Esophagus squamous epithelium (tissue), 5 donors: ENCODE results near the gene PXYLP1. TPM values are rescaled to one million over a fixed set of nuclear protein-coding genes. Genes with fewer than 3 reads are reported as not detected.

Experiments used
- DNase-seq: peaks from one replicate; lab custom pipeline; 2025; lab: John Stamatoyannopoulos, UW
- H3K27ac ChIP-seq, 4 donors: fragments of 200-600 bp; sonication (generic); one replicate each; pipeline ENCODE4 v1.5.1; 2016 to 2019; ENCODE audit warnings: mild to moderate bottlenecking in 1 of 4
- H3K27me3 ChIP-seq, 4 donors: fragments of 200-600 bp; sonication (generic); 1 replicate in 3 of 4; 2 replicates in 1 of 4; pipeline versions ENCODE4 v1.5.1 to v1.6.0; 2017 to 2021; ENCODE audit warnings: antibody characterized with exemption in 1 of 4
- H3K36me3 ChIP-seq, 3 donors: fragments of 200-600 bp; sonication (generic); one replicate each; pipeline ENCODE4 v1.5.1; 2016 to 2019
- H3K4me1 ChIP-seq, 3 donors: fragments of 200-600 bp; sonication (generic); one replicate each; pipeline ENCODE4 v1.5.1; 2017 to 2019
- H3K4me3 ChIP-seq, 4 donors: fragments of 200-600 bp; sonication (generic); 1 replicate in 3 of 4; 2 replicates in 1 of 4; pipeline ENCODE4 v1.5.1; 2016 to 2019; ENCODE audit warnings: mild to moderate bottlenecking in 2 of 4, moderate library complexity in 1 of 4
- H3K9me3 ChIP-seq, 3 donors: fragments of 200-600 bp; sonication (generic); one replicate each; pipeline ENCODE4 v1.5.1; 2016 to 2019
- CTCF ChIP-seq, 6 experiments: fragments of 450-650 bp in 4 of 6; fragments of 200-600 bp in 2 of 6; sonication (generic) in 2 of 6; IDR thresholded peaks; one replicate each; pipeline ENCODE4 v1.5.1; 2016 to 2019; ENCODE audit warnings: antibody characterized with exemption in 6 of 6, mild to moderate bottlenecking in 4 of 6, moderate library complexity in 4 of 6
- POLR2A ChIP-seq, 4 donors: fragments of 450-650 bp; IDR thresholded peaks; one replicate each; pipeline ENCODE4 v1.6.1; 2017; ENCODE audit warnings: antibody characterized with exemption in 4 of 4, mild to moderate bottlenecking in 4 of 4, moderate library complexity in 3 of 4
- WGBS, 2 donors: methylation state at CpG; one replicate each; pipeline ENCODE4 v1.1.5; 2018; 5-methylcytosine and 5-hydroxymethylcytosine counted together
- intact Hi-C: fragments of 100-400 bp; cut with DNase I; formaldehyde crosslinking; loops from one replicate; pipeline ENCODE4 v1.15.0; 2022
- total RNA-seq, 4 donors: library from RNA; depleted of rRNA; stranded (reverse); fragments of >200 nt; gene quantifications; one replicate each; pipeline ENCODE4 v1.1.0, GENCODE V29; 2016
- donor health status: DM: yes; HTN: yes; CAD: no.

The PXYLP1 gene
- total RNA-seq, 4 donors from 2014 or later = 2.9 to 7.8 (median 4.1) TPM

- WGBS, 2 donors = 43 to 80% methylated on average over 1 of the region's 1 CpG
- intact Hi-C loops = no loop called here
- Histone ChIP-seq H3K4me3 (no peak overlapping the region), H3K9me3 (no peaks in the 10 kb centered on the region), H3K36me3 (no peaks in the 10 kb centered on the region), H3K27me3 (no peaks in the 10 kb centered on the region), H3K27ac (no peak overlapping the region), H3K4me1 (peaks cover 0 to 13% (median 0%) of the 10 kb centered on the region in 3 donors)
- DNase-seq = no peak
- TF ChIP-seq POLR2A (IDR thresholded peaks at IDR 0.05) (no peak), CTCF (IDR thresholded peaks at IDR 0.05) (no peak)
Observed at GRCh38 chr3:141275032-141275422, 43.4 kb downstream of the PXYLP1 start.

- TF ChIP-seq POLR2A (IDR thresholded peaks at IDR 0.05) = no peak
- no peak for TF ChIP-seq CTCF (IDR thresholded peaks at IDR 0.05)
- no peak overlapping the region for H3K4me3 ChIP-seq
- 20 to 35% methylated on average over 1 to 2 of the region's 2 CpGs for WGBS, 2 donors
- H3K36me3 ChIP-seq = no peaks in the 10 kb centered on the region
- no peaks in the 10 kb centered on the region for H3K9me3 ChIP-seq
- intact Hi-C loops = no loop called here
- no peak for DNase-seq
- peaks cover 0 to 13% (median 0%) of the 10 kb centered on the region in 3 donors for H3K4me1 ChIP-seq
- H3K27me3 ChIP-seq = no peaks in the 10 kb centered on the region
- H3K27ac ChIP-seq = no peak overlapping the region
Observed at GRCh38 chr3:141275511-141275910, 43.9 kb downstream of the PXYLP1 start.

GRCh38 chr3:141275973-141276372 lies 44.3 kb downstream of the PXYLP1 start:
- intact Hi-C loops = no loop called here
- no peaks in the 10 kb centered on the region for H3K27me3 ChIP-seq
- DNase-seq = no peak
- H3K4me1 ChIP-seq = peaks cover 0 to 13% (median 0%) of the 10 kb centered on the region in 3 donors
- no peak overlapping the region for H3K27ac ChIP-seq
- no peaks in the 10 kb centered on the region for H3K9me3 ChIP-seq
- TF ChIP-seq CTCF (IDR thresholded peaks at IDR 0.05) (no peak), POLR2A (IDR thresholded peaks at IDR 0.05) (no peak)
- H3K36me3 ChIP-seq = no peaks in the 10 kb centered on the region
- 57 to 69% methylated on average over 7 of the region's 7 CpGs for WGBS, 2 donors
- H3K4me3 ChIP-seq = no peak overlapping the region

- Histone ChIP-seq H3K4me3 (no peak overlapping the region), H3K27me3 (no peaks in the 10 kb centered on the region), H3K9me3 (no peaks in the 10 kb centered on the region), H3K36me3 (no peaks in the 10 kb centered on the region), H3K4me1 (peaks cover 0 to 13% (median 0%) of the 10 kb centered on the region in 3 donors), H3K27ac (no peak overlapping the region)
- intact Hi-C loops = no loop called here
- TF ChIP-seq CTCF (IDR thresholded peaks at IDR 0.05) (no peak), POLR2A (IDR thresholded peaks at IDR 0.05) (no peak)
- no peak for DNase-seq
- 83 to 84% methylated on average over 9 of the region's 9 CpGs for WGBS, 2 donors
Observed at GRCh38 chr3:141276398-141276797, 44.8 kb downstream of the PXYLP1 start.

- Histone ChIP-seq H3K36me3 (no peaks in the 10 kb centered on the region), H3K27me3 (no peaks in the 10 kb centered on the region), H3K9me3 (no peaks in the 10 kb centered on the region), H3K4me3 (no peak overlapping the region), H3K4me1 (peaks cover 0 to 13% (median 0%) of the 10 kb centered on the region in 3 donors), H3K27ac (no peak overlapping the region)
- no peak for DNase-seq
- 72 to 75% methylated on average over 5 to 6 of the region's 6 CpGs for WGBS, 2 donors
- TF ChIP-seq POLR2A (IDR thresholded peaks at IDR 0.05) (no peak), CTCF (IDR thresholded peaks at IDR 0.05) (no peak)
- intact Hi-C loops = no loop called here
Observed at GRCh38 chr3:141277451-141277850, 45.8 kb downstream of the PXYLP1 start.
